ENCODE results near the gene MAGI2.
"Not testable (repeated sequence)": the region's sequence is repeated elsewhere in the genome, so short reads cannot be mapped to it uniquely, and the experiment has no call there.

Gene MAGI2

DNA sequence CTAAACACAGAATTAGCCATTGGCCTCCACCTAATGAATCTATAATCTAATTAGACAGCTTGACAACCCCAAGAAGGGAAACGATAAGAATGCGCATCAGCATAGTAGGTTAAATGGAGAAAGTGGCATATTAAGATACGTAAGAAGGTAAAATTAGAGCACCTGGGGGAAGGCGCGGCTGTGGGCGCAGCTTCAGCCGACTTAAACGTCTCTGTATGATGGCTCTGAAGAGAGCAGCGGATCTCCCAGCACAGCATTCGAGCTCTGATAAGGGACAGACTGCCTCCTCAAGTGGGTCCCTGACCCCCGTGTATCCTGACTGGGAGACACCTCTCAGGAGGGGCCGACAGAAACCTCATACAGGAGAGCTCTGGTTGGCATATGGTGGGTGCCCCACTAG is 1136.1 kb downstream of the MAGI2 start:
- no peak for DNase-seq

DNA sequence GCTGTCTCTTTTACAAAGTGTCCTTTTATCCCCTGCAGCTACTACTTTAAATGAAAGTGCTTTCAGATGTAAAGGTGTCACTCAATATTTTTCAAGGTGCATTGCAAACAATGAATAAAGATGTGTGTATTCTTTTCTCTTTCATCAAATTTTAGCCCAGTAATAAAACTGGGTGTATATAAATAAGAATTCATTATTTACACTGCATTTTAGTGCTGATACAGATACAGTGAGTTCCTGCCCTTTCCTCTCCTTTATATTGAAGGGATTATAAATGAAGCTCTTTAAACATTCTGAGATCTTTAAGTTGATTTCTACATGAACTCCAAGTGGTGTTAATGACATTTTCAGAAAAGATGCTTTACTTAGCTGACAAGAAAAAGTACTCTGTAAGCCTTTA is 1137.4 kb downstream of the MAGI2 start:
- no peak for DNase-seq

DNA sequence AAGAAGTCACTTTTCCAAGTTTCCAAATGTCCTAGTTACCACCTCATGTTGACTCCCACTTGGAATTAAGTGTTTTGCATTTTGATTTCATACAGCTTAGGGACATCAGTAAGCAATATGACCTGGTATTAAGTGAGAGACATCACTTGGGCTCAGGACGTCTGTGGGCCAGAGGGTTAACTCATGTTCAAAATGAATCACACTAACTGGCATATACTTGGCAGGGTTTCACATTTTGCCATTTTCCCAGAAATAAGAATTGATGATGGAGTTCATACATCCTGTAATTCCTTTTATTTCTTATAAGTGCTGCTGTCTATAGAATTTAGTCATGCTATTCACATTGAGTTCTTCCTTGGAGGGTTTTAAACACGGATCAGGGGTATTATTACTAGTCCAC is 1138.3 kb downstream of the MAGI2 start:
- DNase-seq, result no peak

DNA sequence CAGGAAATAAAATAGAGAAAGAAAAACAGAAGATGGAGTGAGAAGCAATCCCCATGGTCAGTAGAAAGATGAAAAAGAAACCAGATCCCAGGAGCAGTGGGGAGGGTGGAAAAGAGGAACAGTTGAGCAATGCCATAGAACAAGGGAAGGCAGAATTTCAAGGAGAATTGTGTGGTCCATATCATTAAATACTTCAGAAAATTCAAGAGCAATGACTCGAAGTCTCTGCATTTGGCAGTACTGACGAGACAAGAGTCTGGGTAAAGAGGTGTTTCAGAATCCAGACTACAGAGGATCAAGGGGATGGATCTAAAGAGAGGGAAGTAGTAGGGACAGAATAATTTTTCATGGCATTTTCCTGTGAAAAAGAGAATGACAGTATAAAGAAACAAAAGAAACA is 1142.3 kb downstream of the MAGI2 start:
- no peak for DNase-seq

DNA sequence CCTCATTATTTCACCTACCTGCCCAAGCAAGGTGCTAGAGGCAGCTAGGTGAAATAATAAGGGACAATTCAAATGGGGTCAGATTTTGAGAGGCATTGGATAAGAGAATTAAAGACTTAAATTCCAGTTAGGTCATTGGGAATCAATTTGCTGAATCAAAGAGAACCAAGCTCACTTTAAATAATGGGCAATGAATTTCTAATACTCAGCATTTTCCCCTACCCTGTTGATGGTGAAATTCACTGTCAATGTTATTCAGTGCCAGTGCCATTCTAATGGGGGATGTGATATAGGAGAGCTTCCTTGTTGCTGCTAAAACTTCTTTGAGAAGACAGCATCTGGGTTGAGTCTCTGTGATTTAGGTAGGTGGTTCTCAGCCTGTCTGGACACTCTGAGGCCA is 1145.6 kb downstream of the MAGI2 start:
- no peak for DNase-seq

DNA sequence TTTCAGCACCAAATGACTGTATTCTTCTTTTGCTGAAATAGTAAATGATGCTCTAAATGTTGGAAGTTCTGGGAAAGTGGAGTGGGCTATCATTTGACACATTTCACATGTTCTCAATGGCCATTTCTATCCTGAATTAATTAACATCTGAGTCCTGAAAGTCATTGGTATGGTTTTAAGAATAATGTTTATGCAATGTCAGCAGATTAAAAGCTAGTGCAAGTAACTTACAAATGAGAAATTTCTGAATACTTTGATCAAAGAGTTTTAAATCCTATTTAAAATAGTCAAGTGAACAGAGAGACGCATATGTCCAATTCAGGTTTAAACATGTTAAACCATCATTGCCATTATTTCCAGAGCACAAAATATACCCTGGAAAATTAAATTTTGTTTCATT is 1146.8 kb downstream of the MAGI2 start:
- DNase-seq, result no peak

DNA sequence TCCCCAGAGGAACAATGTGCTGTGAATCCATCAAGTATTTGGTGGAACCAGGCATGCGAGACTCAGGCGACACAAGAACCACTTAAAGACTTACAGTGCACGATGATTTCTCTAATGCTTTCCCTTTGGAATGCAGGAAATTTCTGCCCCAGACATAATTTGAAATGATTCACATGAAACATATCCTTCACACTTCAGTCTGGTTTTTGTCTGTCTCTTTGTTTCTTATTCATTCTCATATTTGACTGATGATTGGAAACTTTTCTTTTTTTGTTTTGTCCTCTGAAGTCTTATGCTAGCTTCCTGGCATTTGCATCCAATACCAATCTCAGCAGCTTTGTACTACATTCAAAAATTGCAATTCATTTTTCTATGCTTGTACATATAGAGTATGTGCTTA is 1152.1 kb downstream of the MAGI2 start:
- no peak for DNase-seq

DNA sequence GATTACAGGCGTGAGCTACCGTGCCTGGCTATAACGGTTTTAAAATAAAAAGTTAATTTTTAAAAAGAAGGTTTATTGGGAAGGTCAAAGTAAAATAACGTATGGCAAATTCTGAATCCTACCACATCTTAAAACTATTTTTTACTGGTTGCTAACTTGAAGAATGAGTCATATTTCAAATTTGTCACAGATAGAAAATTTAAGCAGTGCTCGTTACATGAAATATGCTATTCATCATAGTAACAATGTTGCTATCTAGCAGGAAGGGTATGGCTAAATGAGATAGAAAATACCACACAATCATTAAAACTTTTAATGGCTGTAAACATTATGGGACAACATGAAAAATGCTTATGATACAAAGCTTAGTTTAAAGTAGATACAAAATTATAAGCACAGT is 1154.4 kb downstream of the MAGI2 start:
- DNase-seq, result no peak

DNA sequence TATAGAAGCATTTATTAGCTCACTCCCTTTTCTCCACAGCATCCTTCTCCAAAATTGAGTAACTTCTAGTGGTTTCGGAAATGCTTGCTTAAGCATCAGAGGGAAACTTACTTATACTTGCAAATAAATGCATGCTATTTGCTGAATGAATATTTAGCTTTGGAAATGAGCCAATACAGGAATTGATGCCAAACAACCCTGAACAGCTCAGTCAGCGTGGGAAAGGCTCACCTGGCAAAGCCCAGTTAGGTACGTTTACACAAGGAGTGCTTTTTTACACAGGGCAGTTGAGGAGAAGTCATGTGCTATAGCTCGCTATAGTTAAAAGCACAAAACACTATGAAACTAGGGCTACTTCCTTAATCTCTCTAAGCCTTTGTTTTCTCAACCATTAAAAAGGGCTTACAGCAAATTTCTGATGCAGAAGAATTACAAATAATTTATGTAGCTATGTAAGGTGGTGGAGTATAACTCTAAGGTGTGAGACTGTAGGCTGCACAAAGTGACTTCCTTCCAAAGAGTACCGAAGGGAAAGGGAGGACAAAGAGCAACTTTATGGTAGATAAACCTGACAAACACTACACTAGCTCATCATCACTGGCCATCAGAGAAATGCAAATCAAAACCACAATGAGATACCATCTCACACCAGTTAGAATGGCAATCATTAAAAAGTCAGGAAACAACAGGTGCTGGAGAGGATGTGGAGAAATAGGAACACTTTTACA is 1156.7 kb downstream of the MAGI2 start:
- no peak for DNase-seq

DNA sequence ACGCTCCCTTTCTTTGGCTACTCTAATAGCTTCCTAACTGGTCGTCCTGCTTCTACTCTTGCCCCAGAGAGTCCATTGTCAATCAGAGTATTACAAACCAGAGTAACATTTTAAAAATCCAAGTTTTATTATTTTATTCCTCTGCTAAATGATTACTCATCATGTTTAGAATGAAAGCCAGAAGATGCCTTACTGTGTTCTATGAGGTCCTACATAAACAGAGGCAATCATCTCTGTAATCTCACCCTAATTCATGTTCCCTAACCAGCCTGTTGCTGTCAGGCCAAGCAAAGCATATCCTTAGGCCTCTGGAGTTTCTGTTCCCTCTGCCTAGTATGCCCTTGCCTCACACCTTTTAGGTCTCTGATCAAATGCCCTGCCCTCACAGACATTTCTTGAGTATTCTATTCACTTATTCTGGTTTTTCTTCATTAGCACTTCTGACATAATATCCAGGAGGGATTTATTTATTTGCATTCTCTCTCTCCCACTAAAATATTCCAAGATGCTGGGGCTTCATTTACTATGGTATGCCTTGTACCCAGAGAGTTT is 1157.3 kb downstream of the MAGI2 start:
- no peak for DNase-seq

DNA sequence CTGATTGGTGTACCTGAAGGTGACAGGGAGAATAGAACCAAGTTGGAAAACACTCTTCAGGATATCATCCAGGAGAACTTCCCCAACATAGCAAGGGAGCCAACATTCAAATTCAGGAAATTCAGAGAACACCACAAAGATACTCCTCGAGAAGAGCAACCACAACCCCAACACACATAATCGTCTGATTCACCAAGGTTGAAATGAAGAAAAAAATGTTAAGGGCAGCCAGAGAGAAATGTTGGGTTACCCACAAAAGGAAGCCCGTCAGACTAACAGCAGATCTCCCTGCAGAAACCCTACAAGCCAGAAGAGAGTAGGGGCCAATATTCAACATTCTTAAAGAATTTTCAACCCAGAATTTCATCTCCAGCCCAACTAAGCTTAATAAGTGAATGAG is 1164.0 kb downstream of the MAGI2 start:
- not testable (repeated sequence) for DNase-seq

DNA sequence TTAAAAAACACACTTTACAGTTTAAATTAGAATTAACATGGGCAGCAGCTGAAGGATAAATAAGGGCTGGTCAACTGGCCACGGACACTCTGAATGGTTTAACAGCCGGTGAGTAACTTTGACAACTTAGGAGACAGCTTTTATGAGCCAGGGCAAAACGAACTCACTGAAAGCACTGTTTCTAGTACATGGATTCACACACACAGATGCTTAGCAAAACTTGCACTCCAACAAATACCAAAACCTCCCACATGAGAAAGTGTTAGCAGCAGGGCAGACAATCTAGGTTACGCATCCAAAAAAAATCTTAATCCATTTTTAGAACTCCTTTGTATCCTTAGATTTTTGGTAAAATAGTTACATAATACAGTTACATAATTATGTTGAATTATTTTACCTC is 1168.5 kb downstream of the MAGI2 start:
- no peak for DNase-seq

DNA sequence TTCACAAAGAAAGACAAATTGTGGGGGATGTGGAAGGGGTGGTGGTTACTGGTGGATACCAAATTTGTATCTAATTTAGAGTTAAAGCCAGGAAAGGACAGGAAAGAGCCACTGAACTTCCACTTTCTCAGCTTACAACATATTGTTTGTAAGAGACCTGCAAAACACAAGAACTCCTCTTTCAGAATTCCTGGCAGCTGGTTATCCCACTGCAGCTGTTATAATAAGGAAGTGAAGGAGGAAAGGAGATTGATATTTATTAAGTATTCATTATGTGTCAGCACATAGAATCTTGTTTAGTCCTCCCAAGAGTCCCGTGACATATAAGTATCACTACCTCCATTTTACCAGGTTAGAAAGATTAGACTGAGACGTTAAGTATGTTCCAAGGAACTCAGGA is 1173.2 kb downstream of the MAGI2 start:
- DNase-seq, result no peak

DNA sequence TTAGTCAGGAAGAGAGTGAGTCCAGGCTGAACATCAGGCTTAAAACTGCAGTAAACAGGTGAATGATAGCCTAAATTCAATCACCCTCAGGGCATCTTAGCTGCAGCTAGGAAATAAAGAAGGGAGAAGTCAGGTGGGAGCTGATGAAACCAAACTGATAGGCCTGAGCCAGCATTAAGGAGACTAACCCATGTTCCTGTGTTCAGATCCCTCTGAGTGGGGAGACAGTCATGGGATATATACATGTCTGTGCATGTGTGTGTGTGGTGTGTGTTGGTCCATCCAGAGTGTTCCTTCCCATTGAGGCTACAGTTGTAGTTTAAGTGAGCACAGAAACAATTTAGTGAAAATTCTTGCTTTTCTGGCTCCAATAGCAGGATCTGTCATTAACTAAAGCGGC is 1174.0 kb downstream of the MAGI2 start:
- no peak for DNase-seq

DNA sequence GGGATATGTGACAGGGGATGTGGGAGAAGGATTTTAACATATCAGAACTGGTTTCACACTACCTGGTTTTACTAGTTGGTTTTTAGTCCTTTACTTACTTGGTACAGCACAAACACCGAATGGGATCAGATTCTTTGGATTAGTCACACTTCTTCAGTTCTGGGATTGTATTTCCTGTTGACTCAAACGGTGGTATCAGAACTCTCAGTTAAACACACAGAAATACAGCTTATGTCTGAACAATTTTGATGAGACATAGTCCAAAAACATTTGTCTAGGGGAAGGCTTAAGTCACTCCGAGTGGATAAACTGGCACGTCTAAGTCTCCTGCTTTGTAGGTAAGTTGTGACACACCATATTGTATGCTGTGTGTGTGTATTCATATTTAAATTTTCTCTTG is 1174.4 kb downstream of the MAGI2 start:
- DNase-seq, result no peak

DNA sequence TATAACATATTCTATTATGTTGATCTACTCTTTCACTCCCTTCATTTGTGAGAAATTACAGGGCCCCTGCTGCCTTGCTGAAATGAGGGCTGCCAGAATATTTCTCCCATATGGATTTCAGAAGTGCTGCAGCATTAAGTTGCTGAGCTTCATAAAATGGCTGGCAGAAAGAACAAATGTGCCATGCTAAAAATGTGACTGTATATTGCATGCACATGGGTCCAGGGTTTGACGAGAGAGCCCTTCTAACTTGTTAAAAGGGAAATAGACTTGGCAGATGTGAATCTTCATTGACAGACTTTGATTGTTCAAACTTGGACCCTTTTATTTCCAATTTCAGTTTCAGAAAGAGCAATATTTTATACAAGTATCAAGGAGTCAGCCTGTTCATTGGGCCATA is 1186.3 kb downstream of the MAGI2 start:
- DNase-seq, result no peak

DNA sequence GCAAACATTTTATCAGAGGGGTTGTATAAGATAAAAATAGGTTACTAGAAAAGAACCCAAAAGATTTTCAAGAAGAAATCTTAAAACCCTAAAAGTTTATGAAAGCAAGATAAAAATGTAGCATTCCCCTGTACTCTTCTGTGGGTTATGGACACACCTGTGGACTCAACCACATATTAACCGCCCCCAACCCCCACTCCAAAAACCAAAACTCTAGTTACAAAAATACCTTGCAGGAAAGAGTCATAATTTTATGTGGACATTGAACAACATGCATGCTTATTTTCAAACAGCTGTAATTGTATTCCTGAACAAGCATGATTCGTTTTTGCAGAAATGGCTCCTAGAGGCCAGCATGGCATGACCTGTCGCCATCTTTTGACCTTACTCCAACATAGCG is 1188.0 kb downstream of the MAGI2 start:
- no peak for DNase-seq

DNA sequence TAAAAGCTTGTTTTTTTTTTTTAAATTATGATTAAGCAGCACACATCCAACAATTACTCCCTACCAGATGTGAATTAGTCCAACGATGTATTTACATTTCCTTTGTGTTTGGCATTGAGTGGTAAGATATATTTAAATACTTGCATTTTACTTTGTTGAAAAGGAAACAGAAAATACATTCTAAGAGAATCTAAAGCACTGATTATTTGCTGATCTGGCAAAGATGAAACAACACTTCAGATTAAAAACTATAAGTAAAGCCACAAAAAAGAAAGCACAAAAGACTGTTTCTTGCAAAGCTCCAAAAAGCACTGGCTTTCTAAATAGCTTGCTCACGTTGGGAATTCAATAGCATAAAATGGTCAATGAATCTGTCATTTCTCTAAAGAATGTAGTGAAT is 1188.4 kb downstream of the MAGI2 start:
- DNase-seq, result no peak

DNA sequence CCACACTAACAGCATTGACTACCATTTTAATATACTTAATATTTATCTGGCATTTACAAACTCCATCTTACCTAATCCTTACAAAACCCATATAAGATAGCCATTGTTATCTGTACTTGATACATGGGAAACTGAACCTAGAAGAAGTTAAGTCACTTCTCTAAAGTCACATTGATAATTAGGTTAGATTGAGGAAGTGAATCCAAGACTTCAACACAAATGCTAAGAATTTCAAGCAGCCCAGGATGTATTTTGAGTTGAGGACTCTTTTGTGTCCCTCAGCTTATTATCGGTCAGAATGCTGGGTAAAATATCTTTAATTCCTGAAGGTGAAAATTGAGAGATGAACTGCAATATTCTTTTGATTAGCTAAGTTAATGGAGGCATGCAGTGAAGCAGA is 1189.4 kb downstream of the MAGI2 start:
- DNase-seq, result no peak

DNA sequence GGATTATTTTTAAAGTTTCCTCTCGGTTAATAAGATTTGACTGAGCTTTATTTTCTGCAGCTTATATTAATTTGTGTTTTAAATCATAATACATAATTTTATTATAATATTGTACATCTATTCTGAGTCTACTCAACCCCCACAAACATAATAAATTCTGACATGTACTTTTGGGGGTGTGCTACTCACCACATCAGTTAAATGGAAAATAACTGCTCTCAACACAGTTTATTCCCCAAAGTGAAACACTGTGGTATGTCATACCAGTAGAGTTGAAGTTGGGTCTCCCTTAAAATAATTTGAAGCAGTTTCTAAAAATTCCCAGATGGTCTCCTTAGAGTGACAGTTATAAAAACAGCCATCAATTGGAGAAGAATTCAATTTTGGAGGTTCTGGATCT is 1191.7 kb downstream of the MAGI2 start:
- DNase-seq, result no peak

DNA sequence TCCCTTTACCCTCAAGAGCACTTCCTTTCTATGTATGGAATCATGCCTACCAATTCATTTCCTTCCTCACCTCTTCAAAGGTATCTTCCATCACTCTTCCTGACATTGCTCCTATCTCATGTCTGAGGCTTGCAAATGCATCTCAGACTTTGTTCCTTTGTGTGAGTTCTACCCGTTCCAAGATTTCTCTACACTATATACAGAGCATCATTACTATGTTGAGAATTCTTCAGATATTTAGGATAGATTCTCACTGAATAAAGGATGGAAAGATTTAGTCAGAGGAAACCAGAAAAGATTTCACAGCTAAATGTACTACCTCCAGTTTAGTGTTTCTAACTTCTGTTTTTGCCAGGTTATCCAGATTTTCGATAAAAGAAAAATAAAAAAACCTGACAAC is 1192.2 kb downstream of the MAGI2 start:
- no peak for DNase-seq

DNA sequence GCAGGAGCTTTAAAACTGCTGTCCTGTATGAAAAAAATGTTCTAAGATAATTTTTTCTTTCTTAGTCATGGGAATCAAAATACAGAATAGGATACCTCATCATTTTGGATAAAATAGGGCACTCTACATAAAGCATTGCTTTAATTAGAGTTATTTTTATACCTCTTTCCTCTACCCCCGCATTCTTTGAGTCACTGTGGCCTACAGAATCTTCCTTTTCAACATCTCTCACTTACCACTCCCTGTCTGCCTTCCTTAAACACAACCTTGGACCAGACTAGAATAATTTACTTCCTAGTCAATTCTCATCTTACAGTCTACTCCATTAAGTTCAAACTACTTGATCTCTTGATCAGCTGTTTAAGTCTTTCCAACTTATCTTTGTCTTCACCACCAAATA is 1192.6 kb downstream of the MAGI2 start:
- DNase-seq, result no peak

DNA sequence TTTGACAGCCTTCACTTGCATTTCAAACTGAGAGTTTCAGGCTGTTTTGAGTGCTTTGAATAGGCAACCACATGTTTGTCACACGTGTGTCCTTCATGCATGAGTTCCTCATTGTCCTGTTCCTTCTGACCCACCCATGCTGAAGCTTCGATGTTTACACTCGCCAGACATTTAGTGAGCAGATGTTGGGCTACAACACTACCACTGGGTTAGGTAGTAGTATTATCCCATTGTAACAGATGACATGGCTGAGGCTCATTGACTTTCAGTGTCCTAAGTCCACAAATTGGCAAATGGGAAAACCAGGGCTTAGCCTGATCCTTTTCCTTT is 1198.8 kb downstream of the MAGI2 start:
- no peak for DNase-seq

DNA sequence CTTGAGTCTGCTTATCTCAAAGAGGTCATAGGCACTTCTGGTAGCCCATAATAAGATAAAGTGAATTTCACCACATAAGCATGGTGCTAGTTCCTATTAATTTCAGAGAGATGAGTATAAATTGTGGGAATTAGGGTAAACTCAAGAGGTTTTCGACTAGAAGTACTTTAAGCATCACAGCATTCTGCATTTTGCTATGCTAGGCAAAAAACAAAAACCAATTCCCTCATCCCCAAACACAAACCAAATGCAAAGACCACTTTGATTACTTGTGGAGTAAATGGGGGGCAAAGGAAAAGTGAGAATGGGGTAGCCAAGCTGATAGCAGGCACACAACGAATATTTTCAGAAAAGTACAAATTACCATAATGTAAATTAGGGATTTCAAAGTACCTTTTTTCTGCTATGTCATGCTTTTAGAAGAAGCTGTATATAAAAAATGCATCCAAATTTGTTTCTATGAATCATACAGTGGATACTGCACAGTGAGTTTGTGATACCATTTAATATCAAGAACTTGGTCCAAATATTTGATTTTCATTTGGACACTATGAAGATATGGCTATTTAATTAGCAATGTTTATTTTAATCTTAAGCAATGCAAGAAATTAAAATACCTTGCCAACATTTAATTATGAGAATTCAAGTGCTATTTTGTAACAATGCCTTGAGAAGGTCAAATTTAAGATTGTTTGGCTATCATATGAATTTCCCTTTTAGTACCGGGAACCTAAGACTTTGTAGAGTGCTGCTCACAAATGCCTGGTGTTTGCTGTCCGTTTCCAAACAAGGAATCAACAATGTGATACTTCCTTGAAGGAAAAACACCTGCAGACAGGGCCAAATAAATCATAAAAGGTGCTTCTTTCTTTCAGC is 1199.4 kb downstream of the MAGI2 start:
- DNase-seq, result no peak

DNA sequence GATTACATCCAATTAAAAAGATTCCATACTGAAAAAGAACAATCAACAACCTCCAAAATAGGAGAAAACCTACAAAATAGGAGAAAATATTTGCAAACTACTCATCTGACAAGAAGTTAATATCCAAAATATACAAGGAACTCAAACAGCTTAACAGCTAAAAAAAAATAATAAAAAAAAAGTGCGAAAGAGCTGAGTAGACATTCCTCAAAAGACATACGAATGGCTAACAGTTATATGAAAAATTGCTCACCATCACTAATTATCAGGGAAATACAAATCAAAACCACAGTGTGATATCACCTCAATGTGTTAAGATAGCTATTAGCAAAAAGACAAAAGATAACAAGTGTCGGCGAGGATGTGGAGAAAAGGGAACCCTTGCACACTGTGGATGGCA is 1204.6 kb downstream of the MAGI2 start:
- no peak for DNase-seq

All from activated T-cell treated with anti-CD3 and anti-CD28 coated beads, Interleukin-2, amount 50 U/mL, for 1 hour (primary cell).